T-helper 1 cell treated with Interleukin-12 subunit alpha and Interleukin-12 subunit beta and Interleukin-4 antibody, amounts not matched to agents 30 ng/mL and 1 ng/mL, for 36 hours (primary cell): ENCODE data around the gene TOR4A. TPM values are rescaled to one million over a fixed set of nuclear protein-coding genes. Genes with fewer than 3 reads are reported as not detected.

Source experiments
- intact Hi-C: fragments of 100-400 bp; cut with micrococcal nuclease; formaldehyde crosslinking; loops from one replicate; pipeline ENCODE4 v1.15.1; 2024
- total RNA-seq: library from RNA; stranded (reverse); gene quantifications from 2 replicates; pipeline ENCODE4 v1.2.3, GENCODE V29; 2022

The TOR4A gene
- total RNA-seq, 1 donor from 2014 or later: 16.8 TPM

DNA sequence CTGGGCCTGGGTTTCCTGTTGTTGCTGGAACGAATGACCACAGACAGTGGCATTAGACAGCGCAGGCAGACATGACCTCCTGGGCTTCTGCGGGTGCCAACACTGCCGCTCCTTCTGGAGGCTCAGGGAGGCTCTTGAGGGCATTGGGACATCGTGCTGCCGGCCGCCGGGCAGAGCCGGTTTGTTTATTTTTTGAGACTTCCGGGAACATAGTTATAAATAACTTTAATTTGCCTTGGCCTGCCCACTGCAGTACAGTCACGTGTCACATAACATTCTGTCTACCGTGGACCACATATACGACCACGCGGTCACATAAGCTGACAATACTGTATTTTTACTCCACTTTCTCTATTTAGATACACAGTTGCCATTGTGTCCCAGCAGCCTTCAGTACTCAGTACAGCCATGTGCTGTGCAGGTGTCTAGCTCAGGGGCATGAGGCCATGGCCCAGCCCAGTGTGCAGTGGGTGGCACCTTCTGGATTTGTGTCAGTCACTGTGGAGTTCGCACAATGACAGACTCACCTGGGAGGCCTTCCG is 8.2 kb upstream of the TOR4A start:
- intact Hi-C loops: no loop called here

DNA sequence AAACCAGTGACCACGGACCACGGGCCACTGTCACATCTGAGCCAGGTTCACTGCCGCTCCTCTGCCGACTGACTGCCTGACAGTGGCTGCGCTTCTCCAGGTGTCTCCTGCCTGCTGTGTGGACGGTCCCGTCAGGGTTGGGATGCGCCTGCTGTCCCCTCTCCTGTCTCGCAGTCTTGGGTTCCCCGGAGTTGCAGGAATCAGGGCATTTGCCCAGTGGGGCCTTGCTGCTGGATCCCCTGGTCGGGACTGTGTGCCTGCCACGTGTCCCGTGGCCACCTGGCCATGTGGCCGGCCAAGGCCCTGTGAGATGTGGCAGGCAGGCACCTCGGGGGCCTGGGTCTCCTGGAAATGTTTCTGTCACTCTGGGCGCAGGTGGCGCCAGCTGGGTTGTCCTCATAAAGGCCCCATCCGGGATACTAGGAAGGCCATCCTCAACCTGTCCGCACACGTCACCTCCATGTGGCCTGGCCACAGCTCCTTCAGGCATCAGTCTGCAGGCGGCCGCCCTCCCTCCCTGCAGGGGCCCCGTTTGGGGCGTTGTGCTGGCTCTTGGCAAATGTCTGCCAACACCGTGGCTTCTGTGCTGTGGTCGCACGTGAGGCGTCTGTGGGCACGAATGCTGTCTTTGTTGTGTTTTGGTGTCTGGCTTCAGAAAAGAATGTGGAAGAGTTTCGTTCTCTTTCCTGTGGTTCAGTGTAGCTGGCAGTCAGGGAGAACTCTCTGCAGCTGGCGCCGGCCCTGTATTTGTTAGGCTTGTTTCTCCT is 6.4 kb upstream of the TOR4A start:
- intact Hi-C loops: no loop called here

DNA sequence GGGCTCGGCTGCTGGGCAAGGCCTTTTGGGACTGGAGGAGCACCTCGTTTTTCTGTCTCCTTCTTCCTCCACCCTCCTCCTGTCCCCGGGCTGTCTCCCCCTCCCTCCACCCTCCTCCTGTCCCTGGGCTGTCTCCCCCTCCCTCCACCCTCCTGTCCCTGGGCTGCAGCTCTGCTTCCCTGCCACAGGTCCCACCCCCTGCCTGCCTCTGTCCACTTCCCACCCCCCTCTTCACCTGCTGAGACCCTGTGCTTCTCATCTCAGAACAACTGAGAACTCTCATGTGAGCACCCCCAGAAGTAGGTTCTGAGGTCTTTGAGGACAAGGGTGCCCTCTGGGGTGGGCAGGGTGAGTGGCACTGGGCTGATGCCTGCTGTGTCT is 5.8 kb upstream of the TOR4A start:
- intact Hi-C loops: no loop called here

GRCh38 chr9:137272241-137273094 is 5.1 kb upstream of the TOR4A start:
- intact Hi-C loops: no loop called here

DNA sequence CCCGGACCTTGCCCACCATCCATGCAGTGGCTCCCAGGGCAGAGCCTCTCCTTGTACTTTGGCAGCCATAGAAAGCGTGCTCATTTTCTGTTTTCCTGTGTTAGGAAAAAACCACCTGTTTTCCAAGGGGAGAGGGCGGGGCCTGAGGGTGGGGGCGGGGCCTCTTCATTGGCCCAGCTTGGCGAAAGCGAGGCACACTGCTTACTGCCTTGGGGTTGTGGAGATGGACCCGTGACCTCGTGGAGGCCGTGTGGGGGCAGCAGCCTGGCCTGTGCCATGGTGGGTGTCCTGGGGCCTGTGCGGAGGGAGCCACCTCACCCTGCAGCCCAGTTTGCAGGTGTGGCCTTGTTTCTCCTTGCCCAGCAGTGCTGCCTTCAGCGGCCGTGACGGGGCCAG is 4.4 kb upstream of the TOR4A start:
- intact Hi-C loops: no loop called here

- intact Hi-C loops: no loop called here
These were observed 3.8 kb upstream of the TOR4A start for GRCh38 chr9:137273611-137274320.

DNA sequence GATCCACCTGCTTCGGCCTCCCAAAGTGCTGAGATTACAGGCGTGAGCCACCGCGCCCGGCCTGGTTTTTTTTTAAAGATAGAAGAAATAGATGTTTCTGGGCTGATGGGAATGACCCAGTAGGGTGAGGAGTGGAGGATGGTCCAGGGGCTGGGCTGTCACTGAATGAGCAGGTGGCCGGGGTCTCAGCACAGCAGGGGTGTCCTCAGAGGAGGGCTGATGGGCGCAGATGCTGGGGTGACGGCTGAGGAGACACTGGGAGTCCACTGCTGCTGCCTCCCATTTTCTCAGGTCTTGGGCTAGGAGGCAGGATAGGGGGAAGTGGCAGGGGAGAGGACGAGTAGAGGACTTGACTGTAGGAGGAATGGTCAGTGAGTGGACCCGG is 2.3 kb upstream of the TOR4A start:
- intact Hi-C loops: no loop called here

DNA sequence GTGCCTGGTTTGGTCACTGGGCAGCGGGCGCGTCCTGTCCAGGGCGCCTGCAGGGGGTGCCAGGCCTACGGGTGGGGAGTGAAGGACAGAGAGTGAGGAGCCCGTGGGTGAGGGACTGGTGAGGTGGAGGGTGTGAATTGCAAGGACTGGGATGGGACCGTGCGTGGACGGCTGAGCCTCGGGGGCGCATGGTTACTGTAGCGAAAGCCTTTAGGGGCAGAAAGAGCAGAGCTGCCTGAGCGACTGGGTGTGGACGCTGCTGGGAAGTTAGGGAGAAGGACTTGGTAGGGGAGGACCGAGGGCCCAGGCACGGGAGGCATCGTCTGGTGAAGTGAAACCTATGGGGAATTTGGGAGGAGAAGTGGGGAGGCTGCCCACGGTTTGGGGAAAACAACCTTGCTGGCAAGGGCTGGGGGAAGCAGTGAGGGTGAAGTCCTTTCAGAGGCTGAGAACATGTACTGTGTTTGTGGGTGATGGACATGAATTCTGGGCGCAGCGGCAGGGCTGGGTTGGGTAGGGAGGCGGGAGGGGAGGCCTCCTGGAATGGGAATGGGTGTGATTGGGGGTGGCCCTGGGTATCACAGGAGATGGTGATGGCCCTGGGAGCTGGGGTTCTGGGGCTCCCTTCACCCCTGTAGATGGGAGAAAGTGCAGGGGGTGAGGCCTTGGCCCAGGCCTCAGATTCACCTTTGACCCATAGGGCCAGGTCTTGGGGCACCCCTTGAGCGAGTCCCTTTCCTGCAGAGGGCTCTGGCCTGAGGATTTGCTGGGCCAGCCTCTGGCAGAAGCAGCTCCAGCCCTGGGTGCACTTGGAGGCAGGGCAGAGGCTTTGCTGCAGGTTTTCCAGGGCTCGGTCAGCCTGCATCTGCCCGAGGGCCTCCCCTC is 1.7 kb upstream of the TOR4A start:
- intact Hi-C loops: no loop called here

GRCh38 chr9:137276473-137277328 is 825 bp upstream of the TOR4A start:
- intact Hi-C loops: no loop called here

GRCh38 chr9:137278061-137278701 is 655 bp downstream of the TOR4A start:
- intact Hi-C loops: no loop called here

DNA sequence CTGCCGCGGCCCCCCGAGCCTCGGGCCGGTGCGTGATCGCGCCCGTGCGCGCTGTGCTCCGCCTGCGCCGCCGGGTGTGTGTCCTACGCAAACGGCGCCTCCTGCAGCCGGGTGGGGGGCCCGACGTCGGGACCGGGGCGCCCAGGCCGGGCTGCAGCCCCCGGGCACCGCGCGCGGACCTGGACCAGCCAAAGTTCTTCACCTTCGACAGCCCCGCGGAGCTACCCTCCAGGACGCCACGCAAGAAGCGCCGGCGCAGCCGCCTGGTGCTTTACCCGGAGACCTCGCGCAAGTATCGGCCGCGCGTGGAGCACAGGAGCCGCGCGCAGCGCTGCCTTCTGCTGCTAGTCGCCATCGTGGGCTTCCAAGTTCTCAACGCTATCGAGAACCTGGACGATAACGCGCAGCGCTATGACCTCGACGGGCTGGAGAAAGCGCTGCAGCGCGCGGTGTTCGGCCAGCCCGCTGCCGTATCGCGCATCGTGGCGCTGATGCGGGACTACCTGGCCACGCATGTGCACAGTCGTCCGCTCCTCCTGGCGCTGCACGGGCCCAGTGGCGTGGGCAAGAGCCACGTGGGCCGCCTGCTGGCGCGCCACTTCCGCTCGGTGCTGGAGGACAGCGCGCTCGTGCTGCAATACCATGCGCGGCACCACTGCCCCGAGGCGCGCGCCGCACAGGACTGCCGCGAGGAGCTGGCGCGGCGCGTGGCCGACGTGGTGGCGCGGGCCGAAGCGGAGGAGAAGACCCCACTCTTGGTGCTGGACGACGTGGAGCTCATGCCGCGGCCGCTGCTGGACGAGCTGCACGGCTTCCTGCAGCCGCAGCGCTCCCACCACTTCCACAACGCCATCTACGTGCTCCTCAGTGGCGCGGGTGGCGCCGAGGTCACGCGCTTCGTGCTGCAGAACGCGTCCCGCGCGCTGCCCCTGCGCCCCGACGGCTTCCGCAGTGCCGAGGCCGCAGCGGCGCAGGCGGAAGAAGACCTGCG is 1.5 kb downstream of the TOR4A start:
- intact Hi-C loops: no loop called here

- intact Hi-C loops: no loop called here
These were observed 2.4 kb downstream of the TOR4A start for GRCh38 chr9:137279741-137280473.

GRCh38 chr9:137280474-137281344 is 3.2 kb downstream of the TOR4A start:
- intact Hi-C loops: no loop called here

GRCh38 chr9:137281345-137282116 is 4.0 kb downstream of the TOR4A start:
- intact Hi-C loops: no loop called here

- intact Hi-C loops: no loop called here
These were observed 9.5 kb downstream of the TOR4A start for GRCh38 chr9:137286975-137287383.

DNA sequence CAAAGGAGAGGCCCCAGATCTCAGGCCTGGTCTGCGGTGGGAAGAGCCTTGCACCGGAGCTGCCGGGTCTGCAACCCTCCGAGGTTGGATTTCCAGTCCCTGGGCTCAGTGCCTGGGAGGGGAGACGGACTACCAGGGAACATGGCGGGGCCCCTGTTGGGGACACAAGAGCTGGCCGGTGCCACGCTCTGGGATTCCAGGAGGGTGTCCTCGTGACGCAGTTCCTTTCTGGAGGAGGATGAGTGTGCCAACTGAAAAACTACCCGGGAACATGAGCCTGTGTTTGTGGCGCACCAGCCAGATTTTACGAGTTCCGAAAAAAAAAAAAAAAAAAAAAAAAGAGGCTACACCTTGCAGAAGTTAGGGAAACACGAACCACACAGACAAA is 15.6 kb downstream of the TOR4A start:
- intact Hi-C loops: loop anchor here (10.0 kb wide), 1 partner anchor 242 kb away; no protein-coding TSS in a partner anchor
